ENCODE data around the gene TMTC1. TPM values are rescaled to one million over a fixed set of nuclear protein-coding genes. Genes with fewer than 3 reads are reported as not detected.

Gene TMTC1
- total and polyA plus RNA-seq, 11 donors, result 8.8 to 101 (median 41.4) TPM

GRCh38 chr12:29509503-29509902, 274.2 kb downstream of the TMTC1 start:
- no peaks in the 10 kb centered on the region for H3K27me3 ChIP-seq
- no peaks in the 10 kb centered on the region for H3K4me1 ChIP-seq
- peaks cover 0 to 83% (median 39%) of the 10 kb centered on the region in 9 donors for H3K36me3 ChIP-seq
- ATAC-seq (no peak), DNase-seq (no peak)
- H3K9me3 ChIP-seq, result no peaks in the 10 kb centered on the region
- no peak overlapping the region for H3K4me3 ChIP-seq
- WGBS, 4 donors, result 94 to 100% (median 97%) methylated on average over 1 of the region's 1 CpG
- intact Hi-C loops (cut with DNase I), result no loop called here
- no peak for TF ChIP-seq CTCF (IDR thresholded peaks at IDR 0.05)
- TF ChIP-seq POLR2A (IDR thresholded peaks at IDR 0.05), result no peak
- H3K27ac ChIP-seq, result no peak overlapping the region

- Histone ChIP-seq H3K9me3 (no peaks in the 10 kb centered on the region), H3K27ac (no peak overlapping the region), H3K4me3 (no peak overlapping the region), H3K4me1 (no peaks in the 10 kb centered on the region), H3K36me3 (peaks cover 0 to 83% (median 36%) of the 10 kb centered on the region in 9 donors), H3K27me3 (no peaks in the 10 kb centered on the region)
- DNase-seq (no peak), ATAC-seq (no peak)
- WGBS, 4 donors, result 93 to 98% (median 94%) methylated on average over 2 of the region's 2 CpGs
- intact Hi-C loops (cut with DNase I), result no loop called here
- TF ChIP-seq CTCF (IDR thresholded peaks at IDR 0.05) (no peak), POLR2A (IDR thresholded peaks at IDR 0.05) (no peak)
Observed at GRCh38 chr12:29508949-29509348, 274.8 kb downstream of the TMTC1 start.

- intact Hi-C loops (cut with DNase I), result no loop called here
- no peaks in the 10 kb centered on the region for H3K9me3 ChIP-seq
- no peak for ATAC-seq
Observed at GRCh38 chr12:29505122-29505521, 278.6 kb downstream of the TMTC1 start.

GRCh38 chr12:29503283-29503682, 280.5 kb downstream of the TMTC1 start:
- Histone ChIP-seq H3K27me3 (no peaks in the 10 kb centered on the region), H3K4me1 (no peaks in the 10 kb centered on the region), H3K9me3 (no peaks in the 10 kb centered on the region), H3K4me3 (no peak overlapping the region), H3K36me3 (peaks cover 0 to 49% (median 18%) of the 10 kb centered on the region in 9 donors), H3K27ac (no peak overlapping the region)
- DNase-seq (no peak), ATAC-seq (no peak)
- intact Hi-C loops (cut with DNase I), result no loop called here
- TF ChIP-seq CTCF (IDR thresholded peaks at IDR 0.05) (no peak), POLR2A (IDR thresholded peaks at IDR 0.05) (no peak)

More at GRCh38 chr12:29505122-29505521, 278.6 kb downstream of the TMTC1 start:
- H3K27ac ChIP-seq, result no peak overlapping the region
- WGBS, 4 donors, result 75 to 89% (median 83%) methylated on average over 3 of the region's 3 CpGs
- TF ChIP-seq CTCF (IDR thresholded peaks at IDR 0.05) (no peak), POLR2A (IDR thresholded peaks at IDR 0.05) (no peak)
- H3K4me3 ChIP-seq, result no peak overlapping the region
- no peak for DNase-seq
- H3K27me3 ChIP-seq, result no peaks in the 10 kb centered on the region
- H3K4me1 ChIP-seq, result no peaks in the 10 kb centered on the region
- H3K36me3 ChIP-seq, result peaks cover 0 to 58% (median 18%) of the 10 kb centered on the region in 9 donors

Measured in heart left ventricle (tissue), 16 donors.